NB4 (cell line): Measurements from ENCODE around the gene MAD1L1.
"Not testable (repeated sequence)": the region's sequence is repeated elsewhere in the genome, so short reads cannot be mapped to it uniquely, and the experiment has no call there.

Experiments
- DNase-seq: peaks from one replicate; pipeline ENCODE4 v3.0.0; 2010; ENCODE audit warnings: low read depth
- H3K4me3 ChIP-seq: one replicate; pipeline ENCODE4 v1.5.1; 2011; ENCODE audit warnings: mild to moderate bottlenecking, low read depth, low read length, moderate library complexity
- CTCF ChIP-seq: IDR thresholded peaks from one replicate; pipeline ENCODE4 v1.5.1; 2012; ENCODE audit warnings: low read depth, low read length
- MAX ChIP-seq: IDR thresholded peaks from 2 replicates; pipeline ENCODE4 v1.6.1; 2011; ENCODE audit warnings: low read depth, low read length
- MYC ChIP-seq: IDR thresholded peaks from 2 replicates; pipeline ENCODE4 v1.6.1; 2011; ENCODE audit warnings: low read depth, low read length
- POLR2A ChIP-seq: IDR thresholded peaks from 2 replicates; pipeline ENCODE4 v1.6.1; 2011; ENCODE audit warnings: mild to moderate bottlenecking; ENCODE audit not compliant: insufficient read length; ENCODE audit errors: extremely low read depth

Gene MAD1L1

GRCh38 chr7:1977876-1978441, 254.8 kb downstream of the MAD1L1 start:
- H3K4me3 ChIP-seq: no peak overlapping the region
- no peak for TF ChIP-seq POLR2A
- TF ChIP-seq MAX: no peak
- no peak for TF ChIP-seq MYC
- no peak for TF ChIP-seq CTCF
- no peak for DNase-seq

GRCh38 chr7:1977059-1977875, 255.5 kb downstream of the MAD1L1 start:
- DNase-seq: no peak
- no peak for TF ChIP-seq POLR2A
- no peak for TF ChIP-seq MYC
- no peak for TF ChIP-seq MAX
- no peak overlapping the region for H3K4me3 ChIP-seq

- H3K4me3 ChIP-seq, DNase-seq: not testable (repeated sequence)
These were observed 256.2 kb downstream of the MAD1L1 start for GRCh38 chr7:1976521-1976920.

GRCh38 chr7:1975581-1975980, 257.2 kb downstream of the MAD1L1 start:
- TF ChIP-seq MAX: no peak
- no peak for TF ChIP-seq MYC
- TF ChIP-seq POLR2A: no peak
- no peak for TF ChIP-seq CTCF
- DNase-seq: no peak
- H3K4me3 ChIP-seq: no peak overlapping the region

GRCh38 chr7:1975179-1975578, 257.6 kb downstream of the MAD1L1 start:
- no peak for TF ChIP-seq CTCF
- TF ChIP-seq MAX: no peak
- TF ChIP-seq POLR2A: no peak
- TF ChIP-seq MYC: no peak
- H3K4me3 ChIP-seq: no peak overlapping the region
- DNase-seq: no peak

- H3K4me3 ChIP-seq: no peak overlapping the region
- DNase-seq: no peak
- no peak for TF ChIP-seq POLR2A
- no peak for TF ChIP-seq MAX
- no peak for TF ChIP-seq CTCF
- TF ChIP-seq MYC: no peak
These were observed 258.2 kb downstream of the MAD1L1 start for GRCh38 chr7:1974290-1975101.
